ENCODE data around the gene CREG1.

Gene CREG1

DNA sequence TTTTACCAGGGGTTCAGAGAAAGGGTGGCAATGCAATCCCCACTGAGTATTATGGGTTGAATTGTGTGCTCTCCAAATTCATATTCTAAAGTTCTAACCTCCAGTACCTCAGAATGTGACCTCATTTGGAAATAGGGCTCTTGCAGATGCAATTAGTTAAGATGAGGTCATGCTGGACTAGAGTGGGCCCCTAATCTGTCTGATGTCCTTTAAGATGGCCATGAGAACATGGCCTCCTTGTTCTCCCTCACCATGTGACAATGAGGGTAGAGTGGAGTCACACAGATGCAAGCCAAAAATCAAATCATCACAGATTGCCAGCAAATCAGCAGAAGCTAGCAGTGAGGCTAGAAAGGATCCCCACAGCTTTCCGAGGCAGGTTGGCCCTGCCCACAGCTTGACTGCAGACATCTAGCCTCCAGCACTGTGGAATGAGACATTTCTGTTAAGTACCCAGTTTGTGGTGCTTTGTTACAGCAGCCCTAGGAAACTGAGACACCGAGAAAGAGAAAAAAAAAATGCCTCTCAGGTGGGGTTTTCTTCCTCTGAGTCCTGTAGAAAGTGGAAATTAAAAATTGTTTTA is 25.5 kb upstream of the CREG1 start:
- TF ChIP-seq GATA3 (IDR thresholded peaks at IDR 0.05; ENCODE audit: low read depth, low read length): no peak
- TF ChIP-seq GATA2 (IDR thresholded peaks at IDR 0.05; ENCODE audit: low read depth, low read length): no peak

DNA sequence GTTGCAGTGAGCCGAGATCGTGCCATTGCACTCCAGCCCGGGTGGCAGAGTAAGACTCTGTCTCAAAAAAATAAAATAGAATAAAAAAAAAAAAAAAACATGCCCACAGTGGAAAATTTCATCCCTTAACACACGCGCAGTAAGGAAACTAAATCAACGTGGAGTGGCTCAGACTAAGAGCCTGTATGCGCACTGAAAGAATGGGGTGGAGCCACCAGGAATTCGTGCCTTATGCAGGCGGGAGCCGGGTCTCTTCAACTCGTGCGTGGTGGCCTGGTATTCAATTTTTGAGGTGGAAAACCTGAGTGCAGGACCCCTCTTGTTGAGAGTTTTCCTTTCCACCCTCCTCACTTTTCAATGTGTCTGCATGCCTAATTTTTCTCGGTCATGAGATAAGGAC is 22.1 kb upstream of the CREG1 start:
- TF ChIP-seq GATA2 (IDR thresholded peaks at IDR 0.05; ENCODE audit: low read depth, low read length) (no peak), GATA3 (IDR thresholded peaks at IDR 0.05; ENCODE audit: low read depth, low read length) (no peak)

DNA sequence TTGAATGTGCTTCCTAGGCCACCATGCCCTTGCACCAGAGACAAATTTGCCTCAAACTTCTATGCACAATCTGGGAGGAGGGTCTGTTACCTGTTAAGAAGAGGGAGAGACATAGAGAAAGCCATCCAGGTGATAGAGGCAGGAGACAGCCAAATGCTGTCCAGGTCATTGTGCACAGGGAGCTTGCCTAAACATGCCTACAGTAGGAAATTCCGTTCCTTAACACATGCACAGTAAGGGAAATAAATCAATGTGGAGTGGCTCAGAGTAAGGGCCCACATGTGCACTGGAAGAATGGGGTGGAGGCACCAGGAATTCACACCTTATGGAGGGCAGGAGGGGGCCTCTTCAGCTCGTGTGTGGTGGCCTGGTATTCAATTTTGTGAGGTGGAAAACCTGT is 19.5 kb upstream of the CREG1 start:
- TF ChIP-seq GATA3 (IDR thresholded peaks at IDR 0.05; ENCODE audit: low read depth, low read length) (no peak), GATA2 (IDR thresholded peaks at IDR 0.05; ENCODE audit: low read depth, low read length) (no peak)

DNA sequence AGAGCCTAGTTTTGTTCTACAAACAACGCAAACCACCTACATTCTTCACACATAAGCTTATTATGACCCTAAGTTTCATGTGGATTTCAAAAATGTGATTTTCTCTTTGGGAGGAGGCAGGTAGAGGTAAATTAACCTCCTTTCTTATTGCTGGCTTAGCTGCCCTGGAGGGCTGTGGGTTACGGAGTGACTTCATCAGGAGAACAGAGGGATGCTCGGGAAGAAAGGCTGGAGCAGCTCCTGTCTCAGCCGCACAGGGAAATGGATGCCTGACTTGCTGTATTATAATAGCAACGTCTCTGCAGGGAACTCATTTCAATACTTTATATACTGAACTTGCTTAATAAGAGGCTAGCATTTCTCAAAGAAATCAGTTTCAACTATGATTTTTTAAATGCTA is 14.1 kb upstream of the CREG1 start:
- TF ChIP-seq GATA3 (IDR thresholded peaks at IDR 0.05; ENCODE audit: low read depth, low read length): no peak
- TF ChIP-seq GATA2 (IDR thresholded peaks at IDR 0.05; ENCODE audit: low read depth, low read length): no peak

DNA sequence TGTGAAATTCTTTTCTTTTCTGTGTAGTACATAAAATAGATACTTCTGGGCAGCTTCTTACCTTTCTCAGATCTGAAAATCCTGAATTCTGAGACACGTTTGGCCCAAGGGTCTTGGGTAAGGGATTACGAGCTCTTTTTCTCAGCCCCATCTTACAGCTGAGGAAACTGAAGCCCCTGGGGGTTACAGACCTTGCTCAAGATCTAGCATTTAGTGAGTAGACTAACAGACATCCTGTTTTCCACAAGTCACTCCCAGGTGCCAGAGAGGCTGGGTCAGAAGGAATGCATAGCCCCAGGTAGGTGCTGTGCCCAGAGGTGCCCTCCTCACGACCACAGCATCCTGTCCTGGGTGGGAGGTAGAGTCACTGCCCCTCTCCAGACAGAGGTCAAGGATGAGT is 13.2 kb upstream of the CREG1 start:
- TF ChIP-seq GATA2 (IDR thresholded peaks at IDR 0.05; ENCODE audit: low read depth, low read length) (no peak), GATA3 (IDR thresholded peaks at IDR 0.05; ENCODE audit: low read depth, low read length) (no peak)

DNA sequence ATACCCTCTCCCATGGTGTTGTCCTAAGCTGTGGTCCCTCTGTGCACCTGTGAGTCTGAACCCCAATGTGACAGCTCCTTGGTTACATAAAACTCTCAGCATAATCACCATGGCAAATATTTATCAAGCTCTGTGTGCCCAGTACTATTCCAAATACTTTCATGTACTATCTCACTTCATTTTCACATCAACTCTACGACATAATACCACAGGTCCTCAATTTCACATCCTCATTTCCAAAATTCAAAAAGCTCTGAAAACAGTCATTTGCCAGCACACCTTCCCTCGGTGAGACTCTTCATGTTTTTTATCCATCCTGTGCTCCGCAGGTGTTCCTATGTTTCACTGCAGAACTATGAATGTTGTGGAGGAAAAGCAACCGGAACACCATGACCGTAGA is 12.4 kb upstream of the CREG1 start:
- TF ChIP-seq GATA3 (IDR thresholded peaks at IDR 0.05; ENCODE audit: low read depth, low read length): no peak
- TF ChIP-seq GATA2 (IDR thresholded peaks at IDR 0.05; ENCODE audit: low read depth, low read length): no peak

DNA sequence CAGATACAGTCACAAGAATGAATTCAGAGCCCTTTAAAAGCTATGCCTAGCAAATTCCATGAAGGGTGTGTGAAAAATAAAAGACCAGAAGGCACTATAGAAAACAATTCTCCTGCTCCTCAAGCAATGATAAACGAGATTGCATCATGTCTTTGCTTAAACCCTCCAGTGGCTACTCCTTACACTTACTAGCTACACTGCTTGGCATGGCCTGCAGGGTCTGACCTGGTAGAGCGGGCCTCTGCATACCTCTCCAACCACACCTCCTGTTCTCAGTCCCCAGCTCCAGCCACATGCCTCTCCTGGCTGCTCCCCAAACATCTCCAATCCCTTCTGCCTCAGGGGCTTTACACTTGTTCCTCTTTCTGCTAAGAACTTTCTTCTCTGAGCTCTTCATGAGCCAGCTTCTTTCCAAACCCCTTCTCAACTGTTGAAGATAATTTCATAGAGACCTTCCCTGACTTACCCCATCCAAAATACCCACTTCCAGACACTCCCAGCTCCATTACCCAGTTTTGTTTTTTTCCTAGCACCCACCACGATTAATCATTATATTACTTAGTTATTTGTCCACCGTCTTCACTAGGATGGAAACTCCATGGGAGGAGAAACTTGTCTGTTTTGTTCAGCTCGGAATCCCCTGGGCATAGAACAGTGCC is 11.2 kb upstream of the CREG1 start:
- TF ChIP-seq GATA2 (IDR thresholded peaks at IDR 0.05; ENCODE audit: low read depth, low read length) (no peak), GATA3 (IDR thresholded peaks at IDR 0.05; ENCODE audit: low read depth, low read length) (no peak)

DNA sequence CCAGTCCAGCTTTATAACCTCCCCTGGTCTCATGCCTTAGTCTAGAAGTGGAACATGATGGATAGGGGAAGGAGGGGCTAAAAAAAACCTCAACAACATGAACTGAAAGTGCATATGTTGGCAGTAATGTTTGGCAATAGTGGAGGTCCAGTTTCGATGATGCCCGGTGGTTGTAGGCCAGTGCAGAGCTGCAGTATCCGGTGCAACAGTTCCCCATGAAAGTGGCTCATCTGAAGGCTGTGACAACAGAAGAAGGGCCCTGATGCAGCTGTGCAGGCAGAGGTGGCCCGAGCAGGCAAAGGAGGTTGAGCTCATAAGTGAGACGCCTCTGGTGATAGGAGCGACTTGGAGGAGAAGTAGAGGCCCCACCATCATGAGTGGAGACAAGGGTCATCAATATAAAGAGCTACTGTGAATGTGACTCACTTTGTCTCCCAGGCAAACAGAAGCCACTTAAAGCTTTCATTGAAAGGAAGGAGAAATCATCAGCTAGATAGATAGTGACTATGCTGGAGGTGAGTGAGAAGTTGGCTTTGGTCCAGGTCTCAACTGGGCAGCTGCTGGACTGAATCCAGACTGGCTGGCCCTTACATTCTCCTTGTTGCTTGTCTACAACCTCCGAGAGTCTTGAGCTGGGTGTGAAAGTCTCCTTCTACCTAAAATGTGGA is 10.2 kb upstream of the CREG1 start:
- no peak for TF ChIP-seq GATA2 (IDR thresholded peaks at IDR 0.05; ENCODE audit: low read depth, low read length)

DNA sequence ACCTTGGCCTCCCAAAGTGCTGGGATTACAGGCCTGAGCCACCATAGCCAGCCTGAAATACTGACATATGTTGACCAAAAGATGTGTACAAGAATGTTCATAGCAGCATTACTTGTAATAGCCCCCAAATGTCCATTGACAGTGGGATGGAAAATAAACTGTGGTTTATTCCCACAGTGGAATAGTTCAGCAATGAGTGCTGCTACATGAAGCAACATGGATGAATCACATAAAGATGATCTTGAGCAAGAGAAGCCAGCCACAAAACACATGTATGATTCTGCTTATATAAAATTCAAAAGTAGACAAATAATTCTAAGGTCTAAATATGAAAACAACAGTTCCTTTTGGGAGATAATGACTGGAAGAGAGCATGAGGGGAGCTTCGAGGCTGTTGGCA is 9.1 kb upstream of the CREG1 start:
- TF ChIP-seq GATA2 (IDR thresholded peaks at IDR 0.05; ENCODE audit: low read depth, low read length) (no peak), GATA3 (IDR thresholded peaks at IDR 0.05; ENCODE audit: low read depth, low read length) (no peak)

DNA sequence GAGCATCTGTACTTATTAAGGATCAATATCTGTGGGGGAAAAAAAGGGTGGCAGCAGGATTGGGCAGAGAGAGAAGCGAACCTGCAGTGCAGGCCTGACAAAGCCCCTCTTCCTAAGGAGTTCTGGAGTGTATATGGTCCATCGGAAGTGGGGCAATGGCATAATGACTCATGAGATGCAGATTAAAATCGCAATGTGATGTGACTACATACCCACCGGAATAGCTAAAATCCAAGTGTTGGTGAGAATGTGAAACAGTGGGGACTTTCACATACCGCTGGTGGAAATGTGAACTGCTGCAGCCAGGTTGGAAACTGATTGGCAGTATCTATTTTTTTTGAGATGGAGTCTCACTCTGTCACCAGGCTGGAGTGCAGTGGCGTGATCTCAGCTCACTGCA is 8.2 kb upstream of the CREG1 start:
- no peak for TF ChIP-seq GATA2 (IDR thresholded peaks at IDR 0.05; ENCODE audit: low read depth, low read length)
- TF ChIP-seq GATA3 (IDR thresholded peaks at IDR 0.05; ENCODE audit: low read depth, low read length): no peak

DNA sequence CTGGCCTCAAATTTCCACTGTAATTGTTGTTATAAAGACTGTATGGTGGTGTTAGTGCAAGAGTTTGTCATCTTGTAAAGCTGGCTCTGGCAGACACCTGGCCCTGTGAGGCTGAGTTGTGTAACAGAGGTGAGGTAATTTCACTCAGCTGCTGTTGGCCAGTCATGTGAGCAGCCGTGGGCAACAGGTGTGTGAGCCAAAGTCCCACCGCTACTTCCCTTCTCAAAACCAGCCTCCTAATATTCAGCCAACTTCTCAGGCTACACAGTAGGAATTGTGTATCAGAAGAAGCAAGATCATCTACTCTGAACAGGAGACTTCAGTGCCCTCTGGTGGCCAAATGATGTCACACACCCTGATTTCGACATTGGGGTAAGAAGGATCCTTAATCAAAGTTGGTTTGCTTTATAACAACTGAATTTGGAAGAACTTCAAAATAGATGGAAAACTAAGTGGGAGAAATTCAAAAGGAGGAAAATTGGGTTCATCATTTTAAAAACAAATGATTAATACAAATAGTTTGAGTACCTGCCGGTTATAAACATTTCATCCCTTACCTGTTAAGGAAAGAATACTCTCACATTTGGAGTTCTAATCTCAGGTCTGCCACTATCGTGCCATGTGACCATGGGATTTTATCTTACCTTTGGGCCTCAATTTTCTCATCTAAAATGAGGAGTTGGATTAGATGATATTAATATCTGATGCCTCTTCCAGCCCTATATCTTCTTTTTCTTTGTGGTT is 2.6 kb upstream of the CREG1 start:
- TF ChIP-seq GATA3 (IDR thresholded peaks at IDR 0.05; ENCODE audit: low read depth, low read length): no peak
- TF ChIP-seq GATA2 (IDR thresholded peaks at IDR 0.05; ENCODE audit: low read depth, low read length): no peak

DNA sequence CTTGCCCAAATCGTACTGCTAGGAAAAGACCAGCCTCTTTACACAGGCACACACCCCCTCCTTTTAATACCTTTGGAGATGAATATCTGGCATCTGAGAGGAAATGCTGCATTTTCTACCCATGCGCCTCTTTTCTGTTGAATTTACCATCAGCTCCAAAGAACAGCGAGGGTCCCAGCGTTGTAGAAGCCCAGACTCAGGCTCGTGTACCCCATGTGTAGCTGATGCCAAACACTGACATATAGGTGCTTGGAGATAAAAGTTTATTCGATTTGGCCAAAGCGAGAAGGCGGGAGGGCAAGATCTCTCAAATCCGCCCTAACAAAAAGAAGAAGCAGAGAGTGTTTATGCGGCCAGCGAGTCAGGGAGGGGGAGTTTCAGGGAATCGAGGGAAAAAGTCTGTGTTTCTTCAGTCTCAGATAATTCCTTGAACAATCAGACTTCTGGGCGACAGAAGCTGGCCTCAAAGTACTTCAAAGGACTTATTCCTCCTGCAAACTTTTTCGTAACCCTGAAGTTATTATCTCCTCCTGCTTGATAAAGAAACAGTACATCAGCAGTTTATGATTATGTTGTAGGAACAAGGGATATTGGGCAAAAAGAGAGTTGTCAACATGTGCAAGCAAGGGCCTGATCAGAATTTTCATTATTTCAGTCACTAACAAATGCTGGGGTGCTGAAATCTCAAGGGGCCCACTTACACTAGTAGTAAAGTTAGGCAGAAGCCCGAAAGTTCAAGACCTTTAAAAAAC is 642 bp upstream of the CREG1 start:
- TF ChIP-seq GATA3 (IDR thresholded peaks at IDR 0.05; ENCODE audit: low read depth, low read length) (peak; percentile 55; the same call in 1 of the 2 replicates), GATA2 (IDR thresholded peaks at IDR 0.05; ENCODE audit: low read depth, low read length) (peak; percentile 77)

DNA sequence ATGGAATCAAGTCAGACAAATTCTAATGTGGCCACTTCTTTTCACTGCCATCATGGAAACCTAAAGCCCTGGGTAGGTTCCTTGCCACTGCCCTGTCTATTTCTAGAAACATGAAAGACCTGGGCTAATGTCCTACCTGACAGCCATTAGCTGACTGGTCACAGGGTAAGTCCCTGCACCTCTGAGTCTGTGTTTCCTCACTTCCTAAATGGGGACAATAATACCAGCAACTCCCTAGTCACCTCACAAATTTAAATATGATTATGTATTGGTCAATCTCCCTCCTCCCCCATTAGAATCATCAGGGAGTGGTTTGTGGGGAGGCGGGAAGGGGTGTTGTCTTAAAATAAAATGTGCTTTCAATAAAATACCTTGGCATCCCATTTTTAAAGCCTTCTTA is 2.2 kb downstream of the CREG1 start:
- TF ChIP-seq GATA2 (IDR thresholded peaks at IDR 0.05; ENCODE audit: low read depth, low read length): no peak
- TF ChIP-seq GATA3 (IDR thresholded peaks at IDR 0.05; ENCODE audit: low read depth, low read length): no peak

Data from SH-SY5Y (cell line).